Mucosa of stomach (tissue), 1 donor: ENCODE measurements around the gene ZNF618.

Experiments
- H3K27me3 ChIP-seq: one replicate; pipeline ENCODE4 v1.7.0; 2013; ENCODE audit warnings: mild to moderate bottlenecking, low read length; ENCODE audit not compliant: control insufficient read depth, insufficient read depth
- H3K36me3 ChIP-seq: one replicate; pipeline ENCODE4 v1.7.0; 2013; ENCODE audit warnings: low read length; ENCODE audit not compliant: control insufficient read depth, insufficient read depth
- H3K4me1 ChIP-seq: one replicate; pipeline ENCODE4 v1.7.0; 2013; ENCODE audit warnings: mild to moderate bottlenecking, low read length; ENCODE audit not compliant: control insufficient read depth, insufficient read depth
- H3K4me3 ChIP-seq: one replicate; pipeline ENCODE4 v1.7.0; 2013; ENCODE audit warnings: low read length
- H3K9ac ChIP-seq: one replicate; pipeline ENCODE4 v1.7.0; 2013; ENCODE audit warnings: mild to moderate bottlenecking, low read length, moderate library complexity
- H3K9me3 ChIP-seq: one replicate; pipeline ENCODE4 v1.7.0; 2013; ENCODE audit warnings: mild to moderate bottlenecking, low read length, moderate library complexity; ENCODE audit not compliant: control insufficient read depth
- donor health status: Pancreatic carcinoma.

ZNF618 gene

DNA sequence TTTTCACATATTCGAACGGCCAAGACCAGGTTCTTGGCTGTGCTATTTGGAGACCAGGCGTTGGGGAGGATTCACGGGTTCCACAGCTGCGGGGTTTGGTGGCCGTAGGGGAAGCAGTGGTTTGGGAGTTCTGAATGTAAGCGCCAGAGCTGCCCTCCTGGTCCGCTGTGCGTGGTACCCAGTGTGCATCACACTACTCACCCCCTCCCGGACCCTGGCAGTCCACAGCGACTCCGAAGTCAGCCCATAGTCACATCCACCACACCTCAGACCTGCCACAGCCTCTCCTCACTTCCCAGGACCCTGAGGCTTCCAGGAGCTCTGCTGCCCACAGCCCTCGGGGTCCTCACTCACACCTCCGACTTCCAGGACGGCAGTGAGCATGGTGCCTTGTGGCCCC lies 175.2 kb downstream of the ZNF618 start:
- H3K4me3 ChIP-seq = no peak overlapping the region
- no peaks in the 10 kb centered on the region for H3K27me3 ChIP-seq
- H3K9ac ChIP-seq = no peak overlapping the region
- no peaks in the 10 kb centered on the region for H3K4me1 ChIP-seq
- no peaks in the 10 kb centered on the region for H3K9me3 ChIP-seq
- peaks cover 7% of the 10 kb centered on the region for H3K36me3 ChIP-seq

DNA sequence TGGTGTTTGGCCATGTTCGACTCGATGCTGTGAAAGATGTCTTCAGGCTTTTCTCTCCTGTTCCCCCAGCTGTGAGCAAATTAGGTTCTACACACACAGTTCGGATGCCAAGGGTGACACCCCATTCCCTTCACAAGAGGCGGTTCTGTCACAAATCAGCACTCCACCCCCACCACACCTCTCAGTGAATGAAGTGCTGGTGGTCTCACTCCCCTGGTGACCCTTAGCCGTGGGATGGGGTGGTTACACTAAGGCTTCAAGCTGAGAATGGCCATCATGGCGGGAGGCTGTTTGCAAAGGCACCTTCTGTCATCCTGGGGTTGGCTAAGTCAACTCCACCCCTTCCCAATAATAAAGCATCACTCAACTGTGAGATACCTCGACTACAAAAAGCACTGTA lies 175.6 kb downstream of the ZNF618 start:
- no peaks in the 10 kb centered on the region for H3K9me3 ChIP-seq
- H3K9ac ChIP-seq = no peak overlapping the region
- no peaks in the 10 kb centered on the region for H3K27me3 ChIP-seq
- H3K36me3 ChIP-seq = peaks cover 7% of the 10 kb centered on the region
- no peak overlapping the region for H3K4me3 ChIP-seq
- H3K4me1 ChIP-seq = no peaks in the 10 kb centered on the region

DNA sequence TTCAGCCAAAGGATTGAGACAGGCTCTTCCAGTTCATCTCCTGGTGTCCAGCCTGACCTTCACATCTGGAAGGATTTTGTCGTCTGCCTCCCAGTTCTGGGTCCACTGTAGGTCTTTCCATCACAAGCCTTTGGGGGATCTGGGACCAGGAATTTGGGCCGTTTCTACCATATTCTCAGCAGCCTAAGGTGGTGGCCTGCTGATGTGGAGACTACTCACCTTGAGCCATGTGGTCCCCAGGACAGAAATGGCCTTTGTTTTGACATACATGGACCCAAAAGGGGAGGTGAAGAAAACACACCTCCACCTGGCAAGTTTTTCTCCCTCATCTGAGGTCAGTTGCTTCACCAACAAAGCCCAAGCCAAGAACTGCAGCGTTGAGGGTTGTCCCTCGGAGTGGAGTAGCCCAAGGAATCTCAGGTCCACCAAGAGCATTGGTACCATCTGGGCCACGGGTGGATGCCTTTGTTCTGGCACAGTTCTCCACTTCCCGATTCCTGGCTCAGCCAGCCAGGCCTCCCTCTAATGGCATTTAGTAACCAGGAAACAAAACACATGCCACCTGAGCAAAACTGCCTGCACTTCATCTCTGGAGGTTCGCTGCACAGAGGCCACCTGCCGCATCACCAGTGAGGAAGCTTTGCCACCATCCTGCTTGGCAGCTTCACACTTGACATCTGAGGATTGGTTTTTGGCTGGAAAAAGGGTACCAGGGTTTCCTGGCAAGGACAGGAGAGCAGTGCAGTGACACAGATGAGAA lies 177.3 kb downstream of the ZNF618 start:
- H3K9me3 ChIP-seq = no peaks in the 10 kb centered on the region
- no peak overlapping the region for H3K9ac ChIP-seq
- no peak overlapping the region for H3K4me3 ChIP-seq
- H3K4me1 ChIP-seq = no peaks in the 10 kb centered on the region
- H3K27me3 ChIP-seq = no peaks in the 10 kb centered on the region
- H3K36me3 ChIP-seq = peaks cover 7% of the 10 kb centered on the region

DNA sequence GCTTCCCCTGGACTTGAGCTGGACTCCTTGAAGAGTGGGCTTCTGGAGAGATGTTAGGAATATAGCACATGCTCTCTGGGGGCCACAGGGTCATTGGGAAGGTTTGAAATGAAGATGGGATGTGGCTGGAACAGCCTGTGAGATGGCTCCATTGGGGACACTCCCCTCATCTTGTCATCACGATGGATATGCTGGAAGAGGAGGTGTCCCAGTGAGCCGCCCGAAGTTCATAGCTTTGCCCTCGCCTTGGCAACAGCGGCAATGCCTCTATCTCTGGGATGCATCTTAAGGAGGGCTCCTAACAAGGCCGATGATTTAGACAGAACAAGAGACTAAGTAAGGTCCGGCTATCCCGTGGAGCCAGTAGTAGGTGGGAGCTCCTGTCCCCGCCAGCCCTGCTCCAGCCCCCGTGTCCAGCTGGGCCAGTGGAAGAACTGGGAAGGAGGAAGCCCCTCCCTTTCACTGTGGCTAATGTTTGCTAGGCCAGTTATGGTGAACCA lies 178.1 kb downstream of the ZNF618 start:
- H3K4me1 ChIP-seq = no peaks in the 10 kb centered on the region
- no peak overlapping the region for H3K4me3 ChIP-seq
- peaks cover 6% of the 10 kb centered on the region for H3K36me3 ChIP-seq
- H3K9me3 ChIP-seq = no peaks in the 10 kb centered on the region
- H3K9ac ChIP-seq = no peak overlapping the region
- H3K27me3 ChIP-seq = no peaks in the 10 kb centered on the region

DNA sequence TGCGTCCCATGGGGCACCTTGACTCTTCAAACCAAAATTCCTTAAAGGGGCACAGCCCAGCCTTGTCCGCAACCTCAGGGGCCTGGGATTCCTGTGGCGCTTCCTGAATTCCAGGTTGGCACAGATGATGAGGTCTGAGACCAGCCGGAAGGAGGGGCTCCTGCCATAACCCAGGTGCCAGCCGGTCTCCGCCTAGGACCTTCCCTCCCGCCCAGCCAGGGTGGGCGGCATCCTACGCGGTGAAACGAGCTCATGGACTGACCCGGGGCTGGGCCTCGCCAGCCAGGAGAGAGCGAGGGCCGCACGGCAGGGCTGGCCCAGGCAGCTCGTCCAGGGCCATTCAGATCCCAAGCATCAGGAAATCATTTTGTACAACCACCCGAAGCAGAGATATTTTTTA lies 179.0 kb downstream of the ZNF618 start:
- Histone ChIP-seq H3K9me3 (no peaks in the 10 kb centered on the region), H3K36me3 (no peaks in the 10 kb centered on the region), H3K9ac (no peak overlapping the region), H3K27me3 (no peaks in the 10 kb centered on the region), H3K4me1 (no peaks in the 10 kb centered on the region), H3K4me3 (no peak overlapping the region)

DNA sequence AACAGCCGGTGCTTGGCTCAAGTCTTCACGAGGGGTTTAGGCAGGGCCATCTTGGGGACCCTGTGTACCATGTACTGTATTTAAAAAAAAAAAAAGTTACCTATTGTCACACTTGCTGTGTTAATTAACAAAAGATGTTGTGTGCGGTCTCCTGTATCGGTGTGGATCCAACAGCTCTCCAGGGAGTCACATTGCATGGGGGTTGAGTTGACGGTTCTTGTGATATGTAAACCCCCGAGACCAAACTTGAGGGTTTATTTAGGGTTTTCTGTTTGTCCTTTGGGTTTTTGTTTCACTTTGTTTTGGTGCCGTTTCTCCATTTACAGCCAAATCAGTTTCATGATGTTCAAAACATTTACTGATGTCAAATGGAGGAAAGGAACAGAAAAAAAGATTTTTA lies 179.8 kb downstream of the ZNF618 start:
- Histone ChIP-seq H3K9ac (no peak overlapping the region), H3K36me3 (no peaks in the 10 kb centered on the region), H3K4me1 (no peaks in the 10 kb centered on the region), H3K9me3 (no peaks in the 10 kb centered on the region), H3K4me3 (no peak overlapping the region), H3K27me3 (no peaks in the 10 kb centered on the region)

DNA sequence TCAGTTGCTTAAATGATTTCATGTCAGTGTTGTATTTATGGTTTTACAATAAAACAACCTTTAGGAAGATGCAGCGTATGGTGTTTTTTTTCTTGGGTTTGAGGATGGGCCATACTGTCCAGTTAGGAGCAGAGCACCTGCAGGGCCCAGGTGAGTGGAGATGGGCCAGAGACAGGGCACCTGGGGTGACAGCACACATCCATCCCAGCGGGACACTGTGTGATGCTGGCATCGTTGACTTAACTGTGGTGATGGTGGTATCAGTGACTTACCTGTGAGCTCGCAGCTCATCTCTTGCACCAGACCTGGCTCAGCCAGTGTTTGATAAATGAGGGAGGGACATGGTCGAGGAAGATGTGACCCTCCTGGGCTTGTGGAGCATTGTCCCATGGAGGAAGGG lies 180.4 kb downstream of the ZNF618 start:
- H3K27me3 ChIP-seq = no peaks in the 10 kb centered on the region
- H3K4me3 ChIP-seq = no peak overlapping the region
- no peaks in the 10 kb centered on the region for H3K36me3 ChIP-seq
- H3K9me3 ChIP-seq = no peaks in the 10 kb centered on the region
- H3K9ac ChIP-seq = no peak overlapping the region
- H3K4me1 ChIP-seq = no peaks in the 10 kb centered on the region

DNA sequence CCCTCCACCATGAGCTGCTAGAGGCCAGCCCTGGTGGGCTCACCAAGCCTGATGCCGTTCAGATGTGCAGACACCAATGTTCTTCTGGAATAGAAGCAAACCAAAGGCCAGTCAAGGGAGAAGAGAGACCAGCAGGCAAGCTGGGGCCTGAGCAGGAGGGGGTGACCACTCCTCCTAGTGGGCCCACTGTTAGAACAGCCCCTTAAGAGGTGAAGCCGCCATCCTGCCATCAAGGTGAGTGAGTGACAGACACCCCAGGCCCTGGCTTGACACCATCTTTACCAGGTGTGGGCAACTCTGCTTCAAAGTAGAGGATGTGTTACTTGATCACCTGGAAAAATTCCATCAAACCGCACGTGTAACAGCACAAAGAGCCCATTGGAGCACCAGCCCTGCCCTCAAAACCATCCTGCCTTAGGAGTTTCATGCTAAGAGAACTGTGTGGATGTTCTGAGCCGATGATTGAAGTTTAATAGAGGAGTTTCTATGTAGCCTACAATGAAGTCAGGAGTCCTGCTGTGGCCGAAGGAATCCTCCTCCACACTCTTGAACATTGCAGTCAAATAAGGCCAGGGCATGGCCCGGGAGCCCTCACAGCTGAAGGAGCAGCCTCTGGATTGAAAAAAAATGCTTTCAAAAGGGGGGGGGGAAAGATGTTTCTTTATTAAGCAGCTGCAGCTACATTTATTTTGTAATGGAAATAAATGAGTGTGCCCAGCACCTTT lies 181.2 kb downstream of the ZNF618 start:
- Histone ChIP-seq H3K9ac (no peak overlapping the region), H3K36me3 (no peaks in the 10 kb centered on the region), H3K27me3 (no peaks in the 10 kb centered on the region), H3K4me1 (peaks cover 6% of the 10 kb centered on the region), H3K4me3 (no peak overlapping the region), H3K9me3 (no peaks in the 10 kb centered on the region)

DNA sequence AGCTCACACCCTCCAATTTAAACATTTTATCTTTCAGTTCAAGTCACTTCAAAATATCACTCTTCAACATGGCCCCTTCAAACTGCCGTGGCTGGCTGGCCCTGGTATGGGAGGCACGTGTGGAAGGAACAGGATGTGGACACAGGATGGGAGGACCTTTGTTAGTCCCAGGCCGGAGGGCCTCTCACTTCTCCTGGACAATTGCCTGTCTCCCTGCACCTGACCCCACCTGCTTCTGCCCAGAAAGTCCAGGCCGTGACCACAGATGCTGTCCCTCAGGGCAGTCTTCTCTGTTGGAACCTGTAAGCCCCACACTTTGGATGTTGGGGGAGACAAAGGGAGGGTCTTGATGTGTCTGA lies 182.6 kb downstream of the ZNF618 start:
- Histone ChIP-seq H3K4me1 (peaks cover 10% of the 10 kb centered on the region), H3K9ac (no peak overlapping the region), H3K4me3 (no peak overlapping the region), H3K9me3 (no peaks in the 10 kb centered on the region), H3K27me3 (no peaks in the 10 kb centered on the region), H3K36me3 (no peaks in the 10 kb centered on the region)

DNA sequence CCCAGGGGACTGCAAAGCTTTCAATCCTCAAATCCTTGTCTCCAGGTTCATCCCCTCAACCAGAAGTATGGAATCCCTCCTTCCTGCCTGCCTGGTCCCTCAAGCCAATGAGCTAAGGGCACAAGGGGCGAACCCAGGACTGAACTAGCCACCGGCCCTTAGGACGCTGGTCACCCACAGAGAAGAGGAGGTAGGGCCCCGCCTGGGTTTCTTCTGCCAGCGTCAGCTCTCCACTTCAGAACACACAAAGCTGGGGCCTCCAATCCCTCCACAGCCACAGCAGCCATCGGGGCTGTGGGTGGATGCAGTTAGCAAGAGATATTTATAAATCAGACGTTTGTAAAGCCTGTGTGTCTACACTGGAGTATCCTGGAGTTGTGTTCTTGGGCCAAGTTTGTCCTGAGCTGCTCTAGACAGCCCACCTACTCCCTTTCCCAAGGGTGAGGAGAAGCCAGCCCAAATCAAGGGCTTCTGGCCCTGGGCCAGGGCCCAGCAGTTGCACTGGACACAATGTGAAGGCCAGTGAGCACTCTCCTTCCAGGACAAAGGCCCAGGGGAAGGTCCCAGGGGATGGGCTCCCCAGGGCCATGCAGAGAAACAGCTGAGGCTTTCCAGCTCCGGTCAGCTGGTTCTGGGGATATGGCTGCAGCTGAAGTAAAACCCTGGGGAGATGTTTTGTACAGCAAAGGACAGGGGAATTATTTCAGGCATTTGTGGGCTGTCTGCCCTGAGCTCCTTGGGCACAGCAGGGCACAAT lies 183.1 kb downstream of the ZNF618 start:
- Histone ChIP-seq H3K9me3 (no peaks in the 10 kb centered on the region), H3K36me3 (no peaks in the 10 kb centered on the region), H3K9ac (no peak overlapping the region), H3K4me3 (no peak overlapping the region), H3K27me3 (no peaks in the 10 kb centered on the region), H3K4me1 (peaks cover 10% of the 10 kb centered on the region)

DNA sequence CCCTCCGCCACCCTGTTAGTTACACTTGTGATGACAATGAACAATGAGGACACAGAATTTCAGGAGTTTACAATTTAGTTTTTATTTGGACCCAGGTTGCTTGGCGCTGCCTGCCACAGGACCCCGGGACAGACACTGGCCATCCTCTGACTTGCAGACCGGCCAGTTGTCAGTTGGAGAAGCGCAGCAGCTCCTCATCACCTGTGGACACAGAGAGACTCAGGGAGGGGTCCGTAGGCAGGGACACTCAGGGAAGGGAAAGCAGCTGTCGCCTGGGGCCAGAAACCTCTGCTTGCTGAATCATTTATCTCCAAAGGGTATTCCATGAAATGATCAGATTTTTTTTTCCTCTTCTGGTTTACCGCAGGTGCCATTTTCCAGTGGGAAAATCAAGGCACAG lies 184.0 kb downstream of the ZNF618 start:
- Histone ChIP-seq H3K9ac (no peak overlapping the region), H3K4me1 (peaks cover 10% of the 10 kb centered on the region), H3K4me3 (no peak overlapping the region), H3K27me3 (no peaks in the 10 kb centered on the region), H3K9me3 (no peaks in the 10 kb centered on the region), H3K36me3 (no peaks in the 10 kb centered on the region)

DNA sequence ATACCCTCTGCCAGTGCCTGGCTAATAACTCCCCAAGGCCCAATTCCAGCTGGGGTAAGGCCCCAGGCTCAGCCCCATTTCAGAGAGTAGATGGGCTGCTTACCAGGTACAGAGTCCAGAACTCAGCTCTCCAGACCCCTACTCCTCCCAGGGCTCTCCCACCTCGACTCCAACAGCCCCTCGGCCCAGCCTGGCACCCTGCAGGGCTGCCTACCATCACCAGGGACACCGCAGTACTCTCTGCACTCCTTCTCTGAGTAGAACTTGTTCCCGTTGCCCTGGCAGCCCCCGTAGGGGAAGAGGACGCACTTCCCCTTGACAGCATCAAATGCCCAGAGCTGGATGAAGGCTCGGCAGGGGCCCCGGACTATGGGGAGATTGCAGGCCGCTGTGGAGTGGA lies 184.6 kb downstream of the ZNF618 start:
- peaks cover 10% of the 10 kb centered on the region for H3K4me1 ChIP-seq
- H3K9ac ChIP-seq = no peak overlapping the region
- no peaks in the 10 kb centered on the region for H3K27me3 ChIP-seq
- no peaks in the 10 kb centered on the region for H3K36me3 ChIP-seq
- no peaks in the 10 kb centered on the region for H3K9me3 ChIP-seq
- no peak overlapping the region for H3K4me3 ChIP-seq
